GM18868 (cell line): ENCODE measurements around the gene OR5H2.

Source experiments
- ATAC-seq: cut with Tn5 transposase; IDR thresholded peaks from one replicate; pipeline ENCODE4 v1.9.1; 2021; ENCODE audit warnings: mild to moderate bottlenecking, moderate library complexity; ENCODE audit not compliant: unreplicated experiment

The OR5H2 gene

DNA sequence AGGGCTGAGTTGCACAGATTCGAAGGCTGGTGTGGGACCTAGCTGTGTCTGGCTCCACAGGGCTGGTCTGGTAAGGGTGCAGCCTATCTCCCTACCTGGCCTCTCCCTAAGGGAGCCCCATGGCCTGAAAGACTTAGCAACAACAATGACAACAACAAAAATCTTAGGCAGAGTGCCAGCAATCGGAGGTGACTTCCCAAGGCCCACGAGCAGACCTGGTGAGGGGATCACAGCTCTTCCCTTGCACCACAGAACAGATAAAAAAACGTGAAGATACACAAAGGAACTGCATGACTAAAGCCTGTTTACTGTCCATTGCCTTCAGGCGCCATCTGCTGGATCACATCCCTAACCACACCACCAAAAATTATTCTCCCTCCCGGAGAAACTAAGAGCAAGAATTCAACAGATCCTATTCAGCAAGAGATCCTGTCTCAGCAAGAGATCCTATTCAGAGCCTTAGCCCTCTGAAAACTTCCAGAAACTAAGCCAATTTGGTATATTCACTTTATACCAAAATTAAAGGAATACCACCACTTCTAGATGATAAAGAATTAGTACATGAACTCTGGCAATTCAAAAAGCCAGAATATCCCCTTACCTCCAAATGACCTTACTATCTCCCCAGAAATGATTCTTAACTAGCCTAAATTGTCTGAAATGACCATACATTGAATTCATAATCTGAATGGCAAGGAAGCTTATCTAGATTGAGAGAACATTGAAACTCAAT, 47.3 kb downstream of the OR5H2 start:
- ATAC-seq = peak; percentile 46

- peak; percentile 33 for ATAC-seq
Measured at GRCh38 chr3:98331329-98331728, 49.0 kb downstream of the OR5H2 start.
